ENCODE data around the gene RPS6KA4. TPM values are rescaled to one million over a fixed set of nuclear protein-coding genes. Genes with fewer than 3 reads are reported as not detected.

Gene RPS6KA4
- total and polyA plus RNA-seq, 2 of the 13 experiments (the other 11 are each of a cell fraction or from before 2014, with no cell fraction given) = 8.9 to 14.2 TPM

- 0 out of 2 replicates have a peak, but pooled peaks have one; percentile 54 for TF ChIP-seq ZNF280D (CRISPR knock-in tag; IDR thresholded peaks at IDR 0.05)
- no peak for TF ChIP-seq NFATC3 (CRISPR knock-in tag; IDR thresholded peaks at IDR 0.05)
- no peak for TF ChIP-seq STAT5B (CRISPR knock-in tag; IDR thresholded peaks at IDR 0.05)
- TF ChIP-seq NFIC (IDR thresholded peaks at IDR 0.05; ENCODE audit: low read length) = no peak
- TF ChIP-seq ZGPAT (CRISPR knock-in tag; IDR thresholded peaks at IDR 0.05) = peak; percentile 65
- no peak for TF ChIP-seq GABPA (IDR thresholded peaks at IDR 0.05; ENCODE audit: low read depth, low read length)
- TF ChIP-seq GABPA (CRISPR knock-in tag; IDR thresholded peaks at IDR 0.05; ENCODE audit: low read depth) = peak; percentile 72
- no peak for TF ChIP-seq ZNF800 (CRISPR knock-in tag; IDR thresholded peaks at IDR 0.05)
- TF ChIP-seq KMT2B (CRISPR knock-in tag; IDR thresholded peaks at IDR 0.05) = peak; percentile 44; the same call in 1 of the 2 replicates
- TF ChIP-seq ZBTB46 (CRISPR knock-in tag; IDR thresholded peaks at IDR 0.05; ENCODE audit: borderline replicate concordance) = no peak
- peak; percentile 64 for TF ChIP-seq ZNF501 (CRISPR knock-in tag; IDR thresholded peaks at IDR 0.05)
- no peak for TF ChIP-seq MTA3 (CRISPR knock-in tag; IDR thresholded peaks at IDR 0.05)
- no peak for TF ChIP-seq MAFF (IDR thresholded peaks at IDR 0.05; ENCODE audit: low read depth, low read length)
- TF ChIP-seq RAD21 (CRISPR knock-in tag; IDR thresholded peaks at IDR 0.05) = peak; percentile 85
- TF ChIP-seq IRX3 (CRISPR knock-in tag; IDR thresholded peaks at IDR 0.05; ENCODE audit: borderline replicate concordance, low read depth) = no peak
- no peak for TF ChIP-seq ZBTB4 (CRISPR knock-in tag; IDR thresholded peaks at IDR 0.05; ENCODE audit: borderline replicate concordance)
- no peak for TF ChIP-seq RORA (CRISPR knock-in tag; IDR thresholded peaks at IDR 0.05)
- TF ChIP-seq ZNF543 (CRISPR knock-in tag; IDR thresholded peaks at IDR 0.05) = peak; percentile 30; the same call in 1 of the 2 replicates
Measured at GRCh38 chr11:64355078-64355940, 3.7 kb upstream of the RPS6KA4 start (continued).
